GM12878 (cell line): Measurements from ENCODE around the gene SUFU. TPM values are rescaled to one million over a fixed set of nuclear protein-coding genes. Genes with fewer than 3 reads are reported as not detected.

ENCODE experiments used
- ATAC-seq: fragments of 200-7000 bp; cut with Tn5 transposase; 3 replicates; pipeline ENCODE4 v1.9.1; 2020; ENCODE audit warnings: mild to moderate bottlenecking, moderate library complexity
- BruUV-seq: library from RNA; stranded (reverse); fragments of 400-500 nt; replicated peaks from 2 replicates; lab custom pipeline; 2021; lab: Mats Ljungman, UMichigan
- CTCF ChIA-PET: fragments of 300-600 bp; sonication (Branson Sonifier 250); formaldehyde crosslinking; extraction: SDS; loops from one replicate; lab custom pipeline; 2021; ENCODE audit warnings: inconsistent platforms; lab: Yijun Ruan, JAX
- POLR2A ChIA-PET: fragments of 350-600 bp; formaldehyde crosslinking; extraction: SDS; loops from one replicate; lab custom pipeline; 2021; ENCODE audit warnings: inconsistent platforms; lab: Charles Lee
- RAD21 ChIA-PET: fragments of 300-600 bp; sonication (Branson Sonifier 250); formaldehyde crosslinking; loops from one replicate; lab custom pipeline; 2023; ENCODE audit warnings: antibody characterized with exemption; ENCODE audit not compliant: unreplicated experiment; lab: Charles Lee
- SMC1A ChIA-PET: fragments of 300-600 bp; sonication (Branson Sonifier 250); formaldehyde crosslinking; loops from one replicate; lab custom pipeline; 2023; ENCODE audit not compliant: unreplicated experiment, uncharacterized antibody; lab: Charles Lee
- DNase-seq: peaks from one replicate; pipeline ENCODE4 v3.0.0-alpha.2; 2011; ENCODE audit warnings: low read depth, low spot score
- FAIRE-seq: peaks from 3 replicates; lab custom pipeline; 2011; peaks lifted over from hg19 to GRCh38; lab: Jason Lieb, UNC
- H2AFZ ChIP-seq: 2 replicates; pipeline ENCODE4 v1.6.0; 2011; ENCODE audit warnings: low read depth, low read length, control low read depth; ENCODE audit not compliant: control insufficient read depth
- H3K27ac ChIP-seq: 2 replicates; pipeline ENCODE4 v1.5.1; 2011; ENCODE audit warnings: control low read depth; ENCODE audit not compliant: control insufficient read depth, insufficient read depth
- H3K27me3 ChIP-seq, 2 experiments: replicated peaks in 1 of 2; 2 replicates each; pipeline versions ENCODE4 v1.6.0 to v1.6.1; 2011; ENCODE audit warnings: low read length in 1 of 2; ENCODE audit not compliant: control insufficient read depth in 2 of 2, insufficient read depth in 2 of 2
- H3K36me3 ChIP-seq, 2 experiments: 2 replicates each; pipeline ENCODE4 v1.5.1; 2011; ENCODE audit warnings: low read length in 1 of 2; ENCODE audit not compliant: control insufficient read depth in 2 of 2, insufficient read depth in 2 of 2
- H3K4me1 ChIP-seq: 2 replicates; pipeline ENCODE4 v1.6.1; 2011; ENCODE audit warnings: mild to moderate bottlenecking, low read length, moderate library complexity, mixed read lengths; ENCODE audit not compliant: control insufficient read depth, insufficient read depth
- H3K4me2 ChIP-seq: 2 replicates; pipeline ENCODE4 v1.6.0; 2011; ENCODE audit warnings: control low read depth; ENCODE audit not compliant: control insufficient read depth, insufficient read depth
- H3K4me3 ChIP-seq: fragments of 200-600 bp; sonication (generic); 2 replicates; pipeline ENCODE4 v1.5.1; 2016
- H3K79me2 ChIP-seq: 2 replicates; pipeline ENCODE4 v1.6.0; 2011; ENCODE audit warnings: low read length; ENCODE audit not compliant: control insufficient read depth, insufficient read depth
- H3K9ac ChIP-seq: 2 replicates; pipeline ENCODE4 v1.8.0; 2011; ENCODE audit warnings: low read length, control low read depth, mixed read lengths; ENCODE audit not compliant: control insufficient read depth, insufficient read depth
- H3K9me3 ChIP-seq: replicated peaks from 3 replicates; pipeline ENCODE4 v1.5.1; 2011; ENCODE audit warnings: mild to moderate bottlenecking, low read length; ENCODE audit not compliant: control insufficient read depth, insufficient read depth
- H4K20me1 ChIP-seq: 2 replicates; pipeline ENCODE4 v1.6.0; 2011; ENCODE audit not compliant: control insufficient read depth, insufficient read depth
- BRCA1 ChIP-seq: IDR thresholded peaks from 2 replicates; pipeline ENCODE4 v1.6.1; 2011; ENCODE audit warnings: low read depth, low read length, improper control_type of control experiment
- CBFB ChIP-seq: IDR thresholded peaks from 2 replicates; pipeline ENCODE4 v1.6.1; 2016; ENCODE audit warnings: antibody characterized with exemption, low read depth
- CHD4 ChIP-seq: fragments of 200-600 bp; sonication (generic); IDR thresholded peaks from 2 replicates; pipeline ENCODE4 v1.6.1; 2016; ENCODE audit warnings: mild to moderate bottlenecking
- MEF2B ChIP-seq: fragments of 450-650 bp; IDR thresholded peaks from 2 replicates; pipeline ENCODE4 v1.6.1; 2018; ENCODE audit warnings: mild to moderate bottlenecking, moderate library complexity; ENCODE audit not compliant: partially characterized antibody, poor library complexity, severe bottlenecking
- MTA2 ChIP-seq: fragments of 450-650 bp; IDR thresholded peaks from 2 replicates; pipeline ENCODE4 v1.6.1; 2016; ENCODE audit warnings: low read depth, mild to moderate bottlenecking, moderate library complexity
- MYC ChIP-seq: IDR thresholded peaks from 2 replicates; pipeline ENCODE4 v1.6.1; 2011; ENCODE audit warnings: mild to moderate bottlenecking, low read length, moderate library complexity, inconsistent platforms; ENCODE audit not compliant: insufficient read depth, insufficient replicate concordance, insufficient read length, severe bottlenecking
- NFIC ChIP-seq: IDR thresholded peaks from 2 replicates; pipeline ENCODE4 v1.6.1; 2012; ENCODE audit warnings: low read depth, mild to moderate bottlenecking, inconsistent platforms, low read length, moderate library complexity
- RBBP5 ChIP-seq: fragments of 200-600 bp; sonication (generic); conservative IDR thresholded peaks from 2 replicates; pipeline ENCODE4 v1.6.1; 2016
- RUNX3 ChIP-seq: IDR thresholded peaks from 2 replicates; pipeline ENCODE4 v1.6.1; 2012; ENCODE audit warnings: low read length, inconsistent platforms
- SMAD5 ChIP-seq: IDR thresholded peaks from 2 replicates; pipeline ENCODE4 v1.6.1; 2016; ENCODE audit warnings: antibody characterized with exemption, low read depth
- USF1 ChIP-seq: IDR thresholded peaks from 2 replicates; pipeline ENCODE4 v1.6.1; 2011; ENCODE audit warnings: borderline replicate concordance, low read depth, mild to moderate bottlenecking, moderate library complexity, mixed read lengths, low read length; ENCODE audit not compliant: insufficient read depth; ENCODE audit errors: extremely low read length
- ZBTB11 ChIP-seq: fragments of 450-650 bp; formaldehyde crosslinking; IDR thresholded peaks from 2 replicates; pipeline ENCODE4 v1.5.0; 2022; ENCODE audit warnings: mild to moderate bottlenecking, missing genetic modification characterization
- ZNF24 ChIP-seq: fragments of 450-650 bp; IDR thresholded peaks from 2 replicates; pipeline ENCODE4 v1.6.1; 2017; ENCODE audit warnings: antibody characterized with exemption, mild to moderate bottlenecking
- WGBS: methylation state at CpG from one replicate; pipeline ENCODE4 v1.1.6; 2016; ENCODE audit warnings: low lambda C conversion rate; ENCODE audit not compliant: insufficient replicate concordance, insufficient coverage; ENCODE audit errors: missing lambda C conversion rate; 5-methylcytosine and 5-hydroxymethylcytosine counted together
- in situ Hi-C: fragments of 300-500 bp; cut with MboI; formaldehyde crosslinking; loops from 9 replicates; pipeline ENCODE4 v1.14.3; 2018; ENCODE audit warnings: mixed read lengths
- intact Hi-C: fragments of 100-400 bp; cut with micrococcal nuclease; formaldehyde crosslinking; loops from one replicate; pipeline ENCODE4 v1.14.2; 2022; ENCODE audit not compliant: unreplicated experiment
- polyA plus RNA-seq, 11 experiments: library from polyadenylated mRNA; depleted of rRNA in 4 of 11; unstranded in 6 of 11; stranded (reverse) in 5 of 11; fragments of >200 nt; fragmentation: Nextera tagmentation in 4 of 11; fragmentation: Illumina TruSeq in 1 of 11; extraction: Ambion mirVana in 4 of 11; extraction: Trizol in 1 of 11; gene quantifications; 1 replicate in 1 of 11; 2 replicates in 10 of 11; pipeline versions ENCODE4 v1.2.1 to v1.2.3, GENCODE V29; 2011 to 2016; ENCODE audit warnings: inconsistent platforms in 2 of 11, missing spikeins in 2 of 11, low read depth in 1 of 11
- total RNA-seq, 4 experiments: library from RNA; depleted of rRNA in 3 of 4; stranded (reverse); fragments of >200 nt in 3 of 4; fragmentation: Illumina TruSeq in 1 of 4; extraction: Trizol in 1 of 4; gene quantifications; 2 replicates each; pipeline versions ENCODE4 v1.2.1 to v1.2.3, GENCODE V29; 2013 to 2021
- TF ChIP-seq, protein P1 (sequence below): IDR thresholded peaks from 2 replicates; pipeline ENCODE4 v1.6.1; 2011; ENCODE audit warnings: low read depth, mild to moderate bottlenecking, low read length, moderate library complexity, borderline replicate concordance; ENCODE audit errors: extremely low read depth
- TF ChIP-seq, protein P2 (sequence below): IDR thresholded peaks from 2 replicates; pipeline ENCODE4 v1.6.1; 2012; ENCODE audit warnings: low read length, inconsistent platforms
- TF ChIP-seq, protein P3 (sequence below): IDR thresholded peaks from 2 replicates; pipeline ENCODE4 v1.6.1; 2011; ENCODE audit warnings: mild to moderate bottlenecking, low read depth, low read length, moderate library complexity; ENCODE audit not compliant: insufficient replicate concordance

SUFU gene
- total and polyA plus RNA-seq, 10 of the 15 experiments (the other 5 are each of a cell fraction or from before 2014, with no cell fraction given) = 0.68 to 7.7 (median 2.4) TPM

DNA sequence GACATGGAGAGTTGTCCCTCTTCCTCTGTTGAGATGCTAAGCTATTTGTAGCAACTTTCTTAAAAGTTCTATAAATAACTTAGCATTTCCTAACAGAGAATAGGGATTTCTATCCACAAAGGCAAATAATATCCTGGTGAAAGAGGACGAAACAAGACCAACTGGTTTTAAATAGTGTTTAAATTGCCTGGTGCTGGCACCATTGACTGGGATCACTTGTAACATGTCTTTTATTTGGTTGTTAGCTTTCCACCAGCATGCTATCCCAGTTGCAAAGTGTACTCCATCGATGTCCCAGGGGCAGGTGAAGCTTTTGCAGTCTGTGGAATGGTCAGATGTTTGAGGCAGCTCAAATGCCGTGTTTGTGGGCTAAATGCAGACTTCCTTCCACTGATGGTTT lies 3.7 kb downstream of the SUFU start:
- Histone ChIP-seq H4K20me1 (no peaks in the 10 kb centered on the region), H3K27ac (no peak overlapping the region), H3K9ac (no peak overlapping the region), H3K4me2 (no peak overlapping the region), H3K9me3 (no peaks in the 10 kb centered on the region), H2AFZ (no peak overlapping the region), H3K79me2 (peaks cover 16% of the 10 kb centered on the region), H3K4me1 (peaks cover 20% of the 10 kb centered on the region), H3K4me3 (no peak overlapping the region), H3K27me3 (no peaks in the 10 kb centered on the region), H3K36me3 (peaks cover 4 to 6% of the 10 kb centered on the region in 2 experiments; a peak in 3 of 4 replicates)
- WGBS = 68% methylated on average over 3 of the region's 3 CpGs
- no TSS peak for BruUV-seq
- in situ Hi-C loops = loop anchor here (5.0 kb wide), 1 partner anchor 80 kb away; no protein-coding TSS in a partner anchor
- POLR2A ChIA-PET = interaction anchor here (0.5 to 1.2 kb wide), 7 partner anchors 9 to 859 kb away, joined by 3 to 8 read pairs (median 4); no protein-coding TSS in a partner anchor
- DNase-seq (no peak), FAIRE-seq (no peak), ATAC-seq (no peak)
- TF ChIP-seq USF1 = no peak
- TF ChIP-seq, protein P1, sequence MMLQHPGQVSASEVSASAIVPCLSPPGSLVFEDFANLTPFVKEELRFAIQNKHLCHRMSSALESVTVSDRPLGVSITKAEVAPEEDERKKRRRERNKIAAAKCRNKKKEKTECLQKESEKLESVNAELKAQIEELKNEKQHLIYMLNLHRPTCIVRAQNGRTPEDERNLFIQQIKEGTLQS = no peak
- TF ChIP-seq ZBTB11 (CRISPR knock-in tag) = no peak
- TF ChIP-seq CBFB = no peak
- TF ChIP-seq ZNF24 = no peak
- no peak for TF ChIP-seq RUNX3
- TF ChIP-seq SMAD5 = no peak
- TF ChIP-seq CHD4 = no peak
- no peak for TF ChIP-seq NFIC
- TF ChIP-seq MYC = no peak
- TF ChIP-seq MEF2B = no peak
- TF ChIP-seq MTA2 = no peak
- no peak for TF ChIP-seq BRCA1
- TF ChIP-seq, protein P2, sequence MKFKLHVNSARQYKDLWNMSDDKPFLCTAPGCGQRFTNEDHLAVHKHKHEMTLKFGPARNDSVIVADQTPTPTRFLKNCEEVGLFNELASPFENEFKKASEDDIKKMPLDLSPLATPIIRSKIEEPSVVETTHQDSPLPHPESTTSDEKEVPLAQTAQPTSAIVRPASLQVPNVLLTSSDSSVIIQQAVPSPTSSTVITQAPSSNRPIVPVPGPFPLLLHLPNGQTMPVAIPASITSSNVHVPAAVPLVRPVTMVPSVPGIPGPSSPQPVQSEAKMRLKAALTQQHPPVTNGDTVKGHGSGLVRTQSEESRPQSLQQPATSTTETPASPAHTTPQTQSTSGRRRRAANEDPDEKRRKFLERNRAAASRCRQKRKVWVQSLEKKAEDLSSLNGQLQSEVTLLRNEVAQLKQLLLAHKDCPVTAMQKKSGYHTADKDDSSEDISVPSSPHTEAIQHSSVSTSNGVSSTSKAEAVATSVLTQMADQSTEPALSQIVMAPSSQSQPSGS = no peak
- TF ChIP-seq RBBP5 = no peak
- TF ChIP-seq, protein P3, sequence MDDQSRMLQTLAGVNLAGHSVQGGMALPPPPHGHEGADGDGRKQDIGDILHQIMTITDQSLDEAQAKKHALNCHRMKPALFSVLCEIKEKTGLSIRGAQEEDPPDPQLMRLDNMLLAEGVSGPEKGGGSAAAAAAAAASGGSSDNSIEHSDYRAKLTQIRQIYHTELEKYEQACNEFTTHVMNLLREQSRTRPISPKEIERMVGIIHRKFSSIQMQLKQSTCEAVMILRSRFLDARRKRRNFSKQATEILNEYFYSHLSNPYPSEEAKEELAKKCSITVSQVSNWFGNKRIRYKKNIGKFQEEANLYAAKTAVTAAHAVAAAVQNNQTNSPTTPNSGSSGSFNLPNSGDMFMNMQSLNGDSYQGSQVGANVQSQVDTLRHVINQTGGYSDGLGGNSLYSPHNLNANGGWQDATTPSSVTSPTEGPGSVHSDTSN = no peak
- RAD21 ChIA-PET = interaction anchor here (0.9 to 3.0 kb wide), 3 partner anchors 76 to 277 kb away, joined by 3 to 14 read pairs (median 4); no protein-coding TSS in a partner anchor
- intact Hi-C loops = loop anchor here (10.0 kb wide), 1 partner anchor 207 kb away; the partner anchor contains the start of genes ARL3 and SFXN2
- CTCF ChIA-PET = interaction anchor here (0.6 to 14.7 kb wide), 7 partner anchors 9 to 89 kb away, joined by 3 to 325 read pairs (median 5); no protein-coding TSS in a partner anchor
- SMC1A ChIA-PET = interaction anchor here (1.2 to 8.9 kb wide), 8 partner anchors 15 to 90 kb away, joined by 3 to 137 read pairs (median 4); no protein-coding TSS in a partner anchor
